CD4-positive, alpha-beta T cell (primary cell): ENCODE results near the gene KIF5A. TPM values are rescaled to one million over a fixed set of nuclear protein-coding genes. Genes with fewer than 3 reads are reported as not detected.

Experiments
- ATAC-seq: fragments of 200-7000 bp; cut with Tn5 transposase; one replicate; pipeline ENCODE4 v1.10.0; 2022; ENCODE audit warnings: mild to moderate bottlenecking; ENCODE audit not compliant: poor library complexity
- CTCF ChIA-PET: fragments of 350-600 bp; sonication (Branson Sonifier 250); formaldehyde crosslinking; loops from one replicate; lab custom pipeline; 2021; ENCODE audit warnings: antibody characterized with exemption, inconsistent platforms; lab: Charles Lee
- POLR2A ChIA-PET: fragments of 350-600 bp; sonication (Branson Sonifier 250); formaldehyde crosslinking; loops from one replicate; lab custom pipeline; 2021; ENCODE audit warnings: antibody characterized with exemption, inconsistent platforms; lab: Charles Lee
- DNase-seq, 14 experiments: peaks; one replicate each; pipeline ENCODE4 v3.0.0-alpha.2; 2013 to 2020; ENCODE audit warnings: mixed read lengths in 2 of 14
- H3K27ac ChIP-seq, 2 donors: one replicate each; pipeline versions ENCODE4 v1.5.1 to v1.7.0; 2013; ENCODE audit warnings: low read length in 2 of 2, low read depth in 1 of 2, mild to moderate bottlenecking in 1 of 2
- H3K27me3 ChIP-seq, 2 experiments: 1 replicate in 1 of 2; 2 replicates in 1 of 2; pipeline versions ENCODE4 v1.6.1 to v1.7.0; 2013; ENCODE audit warnings: low read length in 2 of 2, control low read depth in 1 of 2, mild to moderate bottlenecking in 1 of 2, moderate library complexity in 1 of 2; ENCODE audit not compliant: insufficient read depth in 2 of 2, control insufficient read depth in 1 of 2
- H3K36me3 ChIP-seq: one replicate; pipeline ENCODE4 v1.6.1; 2013; ENCODE audit warnings: low read length, control low read depth; ENCODE audit not compliant: insufficient read depth
- H3K4me1 ChIP-seq: one replicate; pipeline ENCODE4 v1.6.1; 2013; ENCODE audit warnings: low read length, control low read depth; ENCODE audit not compliant: insufficient read depth
- H3K4me3 ChIP-seq: one replicate; pipeline ENCODE4 v1.5.1; 2013; ENCODE audit warnings: mild to moderate bottlenecking, low read length, moderate library complexity
- H3K9me3 ChIP-seq, 2 experiments: 1 replicate in 1 of 2; 2 replicates in 1 of 2; pipeline versions ENCODE4 v1.6.1 to v1.7.0; 2013; ENCODE audit warnings: low read length in 2 of 2, mild to moderate bottlenecking in 2 of 2, control low read depth in 1 of 2, moderate library complexity in 1 of 2; ENCODE audit not compliant: control insufficient read depth in 1 of 2, insufficient read depth in 1 of 2
- H3K27ac Mint-ChIP-seq: one replicate; pipeline ENCODE4 v1.8.0; 2020; ENCODE audit warnings: mixed read lengths
- H3K27me3 Mint-ChIP-seq: one replicate; pipeline ENCODE4 v1.8.0; 2021; ENCODE audit warnings: mixed read lengths
- H3K36me3 Mint-ChIP-seq: one replicate; pipeline ENCODE4 v1.8.0; 2021; ENCODE audit warnings: low read depth, mixed read lengths
- H3K4me1 Mint-ChIP-seq: one replicate; pipeline ENCODE4 v1.8.0; 2021; ENCODE audit warnings: low read depth, mixed read lengths
- H3K4me3 Mint-ChIP-seq: one replicate; pipeline ENCODE4 v1.8.0; 2020; ENCODE audit warnings: mild to moderate bottlenecking, mixed read lengths
- H3K9me3 Mint-ChIP-seq: one replicate; pipeline ENCODE4 v1.8.0; 2020; ENCODE audit warnings: mixed read lengths
- CTCF ChIP-seq: fragments of 200-600 bp; IDR thresholded peaks from one replicate; pipeline ENCODE4 v1.8.0; 2022; ENCODE audit warnings: antibody characterized with exemption, mild to moderate bottlenecking
- intact Hi-C, 2 experiments: fragments of 100-400 bp; cut with DNase I in 1 of 2; cut with micrococcal nuclease in 1 of 2; formaldehyde crosslinking; loops; one replicate each; pipeline versions ENCODE4 v1.15.1 to v1.9.0; 2023 to 2025; cut with DNase I, micrococcal nuclease
- total RNA-seq, 174 experiments: library from RNA in 2 of 174; stranded (reverse) in 2 of 174; gene quantifications; one replicate each; pipeline ENCODE4 v1.2.3 and lab custom pipeline; 2021 to 2026

Gene KIF5A
- total RNA-seq, 2 experiments from 2014 or later = 0.39 to 0.47 TPM

GRCh38 chr12:57609101-57609780, 59.4 kb downstream of the KIF5A start:
- Histone ChIP-seq H3K27ac (no peak overlapping the region), H3K36me3 (no peaks in the 10 kb centered on the region), H3K27me3 (peaks cover 8 to 22% of the 10 kb centered on the region in 2 experiments), H3K4me3 (no peak overlapping the region), H3K4me1 (peaks cover 32% of the 10 kb centered on the region), H3K9me3 (peaks cover 0 to 3% of the 10 kb centered on the region in 2 experiments)
- TF ChIP-seq CTCF = no peak
- CTCF ChIA-PET = interaction anchor here (2.0 kb wide), 1 partner anchor 11 kb away, joined by 6 read pairs; no protein-coding TSS in a partner anchor
- Mint-ChIP-seq H3K4me3 (no peak overlapping the region), H3K4me1 (peaks cover 32% of the 10 kb centered on the region), H3K9me3 (no peaks in the 10 kb centered on the region), H3K27me3 (peaks cover 31% of the 10 kb centered on the region), H3K27ac (no peak overlapping the region), H3K36me3 (peaks cover 13% of the 10 kb centered on the region)
- intact Hi-C loops = no loop called here
- POLR2A ChIA-PET = no interaction called here
- DNase-seq = no peak
- ATAC-seq = no peak

GRCh38 chr12:57609781-57610553, 60.1 kb downstream of the KIF5A start:
- no peak for TF ChIP-seq CTCF
- Histone ChIP-seq H3K9me3 (peaks cover 0 to 3% of the 10 kb centered on the region in 2 experiments), H3K27ac (no peak overlapping the region), H3K4me1 (peaks cover 27% of the 10 kb centered on the region), H3K4me3 (peak overlapping the region; percentile 56), H3K27me3 (peaks cover 12 to 26% of the 10 kb centered on the region in 2 experiments), H3K36me3 (no peaks in the 10 kb centered on the region)
- Mint-ChIP-seq H3K4me1 (peaks cover 26% of the 10 kb centered on the region), H3K27me3 (peaks cover 38% of the 10 kb centered on the region), H3K4me3 (peak overlapping the region; percentile 86), H3K27ac (no peak overlapping the region), H3K36me3 (peaks cover 13% of the 10 kb centered on the region), H3K9me3 (no peaks in the 10 kb centered on the region)
- POLR2A ChIA-PET = interaction anchor here (0.5 to 0.6 kb wide), 2 partner anchors 195 to 926 kb away, joined by 3 read pairs; no protein-coding TSS in a partner anchor
- DNase-seq = no peak
- intact Hi-C loops = no loop called here
- CTCF ChIA-PET = no interaction called here
- no peak for ATAC-seq

- Mint-ChIP-seq H3K4me3 (peak overlapping the region; percentile 86), H3K9me3 (no peaks in the 10 kb centered on the region), H3K4me1 (peaks cover 19% of the 10 kb centered on the region), H3K36me3 (peaks cover 8% of the 10 kb centered on the region), H3K27ac (no peak overlapping the region), H3K27me3 (peaks cover 44% of the 10 kb centered on the region)
- ChIA-PET CTCF (no interaction called here), POLR2A (interaction anchor here (0.5 to 1.2 kb wide), 4 partner anchors 10 to 927 kb away, joined by 3 to 7 read pairs (median 3); partner anchors contain the start of gene PIP4K2C)
- Histone ChIP-seq H3K27ac (no peak overlapping the region), H3K36me3 (no peaks in the 10 kb centered on the region), H3K9me3 (peaks cover 0 to 3% of the 10 kb centered on the region in 2 experiments), H3K4me1 (peaks cover 20% of the 10 kb centered on the region), H3K27me3 (peaks cover 12 to 29% of the 10 kb centered on the region in 2 experiments), H3K4me3 (peak overlapping the region; percentile 56)
- no peak for TF ChIP-seq CTCF
- peak in 2 of 14 experiments; percentile 9 to 31 for DNase-seq
- ATAC-seq = peak; percentile 32
- intact Hi-C loops = no loop called here
Measured at GRCh38 chr12:57610554-57611107, 60.8 kb downstream of the KIF5A start.
